GM19035 (cell line): Measurements from ENCODE around the gene FIGNL2.

Experiments used
- ATAC-seq: cut with Tn5 transposase; IDR thresholded peaks from one replicate; pipeline ENCODE4 v1.9.1; 2021; ENCODE audit not compliant: unreplicated experiment

FIGNL2 gene

DNA sequence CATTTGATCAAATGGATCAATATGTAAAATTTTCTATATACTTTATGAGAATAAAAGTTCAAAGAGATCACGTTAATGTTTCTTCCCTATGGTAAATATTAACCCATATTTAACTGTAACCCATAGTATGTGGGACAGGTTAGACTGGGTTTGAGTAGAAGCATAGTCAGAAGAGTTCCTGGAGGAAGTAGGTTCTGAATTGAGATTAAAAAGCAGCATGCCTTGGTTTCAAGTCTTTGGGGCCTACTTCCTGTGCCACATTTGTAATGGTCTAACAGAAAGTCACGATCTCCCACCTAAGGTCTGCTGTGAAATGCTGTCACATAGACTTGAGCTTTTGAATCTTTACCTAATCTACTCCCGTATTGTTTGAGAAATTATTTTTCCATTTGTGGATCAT lies 63.8 kb downstream of the FIGNL2 start:
- ATAC-seq, result no peak

DNA sequence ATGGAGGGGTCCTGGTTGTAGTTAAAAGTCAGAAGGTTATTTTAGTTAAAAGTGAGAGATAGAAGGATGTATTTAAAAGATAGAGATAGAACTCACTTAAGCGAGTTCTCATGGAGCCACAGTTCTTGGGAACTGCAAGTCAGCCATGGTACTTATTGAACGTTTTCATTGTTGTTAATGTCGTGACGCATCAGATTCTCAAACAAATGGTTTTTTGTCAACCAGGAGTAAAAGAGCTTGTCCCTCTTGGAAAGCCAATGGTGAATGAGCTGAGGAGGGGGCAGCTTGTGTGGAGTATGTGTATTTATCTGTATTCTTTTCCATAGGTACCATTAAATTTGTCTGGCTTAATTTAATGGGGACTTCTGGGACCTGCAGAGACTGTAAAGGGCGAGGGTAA lies 68.6 kb downstream of the FIGNL2 start:
- no peak for ATAC-seq

DNA sequence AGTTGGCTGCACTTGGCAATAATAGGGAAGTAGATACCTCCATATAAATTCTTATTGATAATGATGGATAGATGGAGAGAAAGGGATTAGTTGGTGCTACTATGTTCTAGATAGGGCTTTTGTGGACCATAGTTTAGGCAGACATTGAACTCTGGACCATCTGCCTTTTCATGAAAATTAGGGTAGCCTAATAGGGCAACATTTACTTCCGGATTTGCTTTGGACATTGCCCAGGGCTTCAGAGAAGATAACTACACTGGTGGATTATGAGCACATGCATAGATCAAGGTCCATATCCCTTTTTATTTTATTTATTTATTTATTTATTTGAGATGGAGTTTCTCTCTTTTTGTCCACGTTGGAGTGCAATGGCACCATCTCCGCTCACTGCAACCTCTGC lies 70.5 kb downstream of the FIGNL2 start:
- no peak for ATAC-seq

DNA sequence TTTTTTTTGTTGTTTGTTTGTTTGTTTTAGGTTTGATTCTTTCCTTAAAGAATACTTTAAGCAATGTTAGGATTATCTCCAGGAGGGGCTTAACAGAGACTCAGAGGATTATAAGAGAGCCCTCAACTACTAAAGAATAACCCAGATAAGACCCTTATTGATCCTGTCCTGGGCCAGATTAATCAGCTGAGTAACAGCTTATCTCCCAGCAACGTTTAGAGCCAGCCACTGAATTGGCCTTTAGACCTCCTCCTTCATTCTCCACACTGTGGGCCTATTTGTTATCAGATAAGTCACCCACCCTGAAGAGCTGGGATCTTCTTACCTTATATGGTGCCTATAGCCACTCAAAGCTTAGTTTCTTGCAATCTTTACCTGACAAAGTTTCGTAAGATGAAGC lies 71.1 kb downstream of the FIGNL2 start:
- ATAC-seq, result no peak

DNA sequence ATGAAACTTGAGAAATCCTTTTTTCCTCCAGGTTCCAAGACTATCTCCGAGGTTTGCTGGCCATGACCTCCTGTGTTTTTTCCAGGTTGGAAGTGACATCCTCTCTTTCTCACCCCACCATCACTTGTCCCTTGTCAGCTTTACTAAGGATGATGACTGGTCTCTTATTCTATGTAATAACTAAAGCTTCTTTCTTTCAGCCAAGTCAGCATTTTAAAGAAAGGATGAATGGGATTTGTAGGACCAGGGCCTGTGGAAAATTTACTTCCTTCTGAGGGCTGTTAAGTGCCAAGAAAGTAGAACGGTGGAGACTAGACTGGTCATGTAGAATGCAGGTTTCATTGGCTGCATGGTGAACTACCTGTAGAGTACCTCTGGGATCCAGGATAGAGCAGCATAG lies 73.6 kb downstream of the FIGNL2 start:
- ATAC-seq, result no peak

DNA sequence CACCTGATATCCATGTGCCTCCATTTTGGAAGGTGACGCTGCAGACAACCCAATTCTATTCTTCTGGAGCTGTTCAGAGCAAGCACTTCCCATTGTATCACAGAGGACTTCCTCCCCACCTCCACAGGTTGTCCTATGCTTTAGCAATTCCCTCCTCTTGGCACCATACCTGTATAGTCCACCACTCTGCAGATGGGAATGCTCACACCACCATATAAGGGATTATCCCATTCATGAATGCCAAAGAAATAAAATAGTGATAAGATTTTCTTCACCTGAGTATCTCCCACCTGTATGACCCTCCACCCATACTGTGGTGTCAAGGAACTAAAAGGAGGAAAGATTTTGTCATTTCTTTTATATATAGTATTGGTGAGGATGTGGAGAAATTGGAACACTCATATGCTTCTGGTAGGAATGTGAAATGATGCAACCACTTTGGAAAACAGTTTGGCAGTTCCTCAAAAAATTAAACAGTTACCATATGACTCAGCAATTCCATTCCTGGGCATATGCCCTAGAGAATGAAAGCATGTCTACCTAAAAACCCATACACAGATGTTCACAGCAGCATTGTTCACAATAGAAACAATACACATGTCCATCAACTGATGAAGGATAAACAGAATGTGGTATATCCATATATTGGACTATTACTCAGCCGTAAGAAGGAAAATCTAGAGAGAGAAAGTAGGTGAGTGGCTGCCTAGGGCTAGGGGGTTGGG lies 75.2 kb downstream of the FIGNL2 start:
- no peak for ATAC-seq

DNA sequence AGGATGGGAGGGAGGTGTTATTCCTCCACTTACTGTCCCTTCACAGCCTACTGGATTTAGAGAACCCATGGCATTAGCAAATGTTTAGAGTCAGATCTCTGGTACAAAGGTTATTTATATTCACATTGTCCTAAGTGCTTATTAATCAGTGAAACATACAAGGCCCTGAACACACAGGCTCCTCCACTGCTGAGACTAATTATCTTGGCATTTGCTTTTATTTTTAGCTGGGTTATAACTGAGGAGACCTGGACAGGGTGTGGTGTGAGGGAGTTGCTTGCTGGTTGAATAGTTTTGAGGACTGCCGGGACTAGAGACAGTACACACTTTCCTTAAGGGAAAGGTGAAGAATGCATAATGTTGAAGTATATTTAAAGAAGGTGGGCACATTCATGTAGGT lies 77.5 kb downstream of the FIGNL2 start:
- ATAC-seq, result no peak
